BE2C (cell line): ENCODE measurements around the gene OR1M1.

Experiments
- DNase-seq: peaks from one replicate; pipeline ENCODE4 v3.0.0-alpha.2; 2020
- H3K27me3 ChIP-seq: fragments of 250-450 bp; sonication (Bioruptor Pico); 2 replicates; pipeline ENCODE4 v1.5.1; 2020; ENCODE audit warnings: mild to moderate bottlenecking
- H3K36me3 ChIP-seq: fragments of 250-450 bp; sonication (Bioruptor Pico); 2 replicates; pipeline ENCODE4 v1.5.1; 2020; ENCODE audit warnings: mild to moderate bottlenecking
- H3K4me1 ChIP-seq: fragments of 250-450 bp; sonication (Bioruptor Pico); 2 replicates; pipeline ENCODE4 v1.5.1; 2020
- H3K4me3 ChIP-seq: 2 replicates; pipeline ENCODE4 v1.5.1; 2011; ENCODE audit warnings: low read depth, low read length
- H3K9me3 ChIP-seq: fragments of 250-450 bp; sonication (Bioruptor Pico); 2 replicates; pipeline ENCODE4 v1.5.1; 2020
- CTCF ChIP-seq: IDR thresholded peaks from 2 replicates; pipeline ENCODE4 v1.5.1; 2012; ENCODE audit warnings: mild to moderate bottlenecking, low read depth, low read length

The OR1M1 gene

GRCh38 chr19:9109959-9110358 is 23.1 kb downstream of the OR1M1 start:
- H3K9me3 ChIP-seq: no peaks in the 10 kb centered on the region
- H3K4me1 ChIP-seq: no peaks in the 10 kb centered on the region
- TF ChIP-seq CTCF: no peak
- no peak overlapping the region for H3K4me3 ChIP-seq
- H3K36me3 ChIP-seq: no peaks in the 10 kb centered on the region
- no peak for DNase-seq
- H3K27me3 ChIP-seq: peaks cover 2% of the 10 kb centered on the region

GRCh38 chr19:9115307-9115813 is 28.5 kb downstream of the OR1M1 start, which contains the start of gene OR7G1:
Gene OR7G1, minus strand, starts transcription at chr19:9115763. Its CDS starts 0 bp downstream, at chr19:9115763.
- no peak for TF ChIP-seq CTCF
- no peaks in the 10 kb centered on the region for H3K4me1 ChIP-seq
- H3K4me3 ChIP-seq: no peak within 1 kb of the TSS
- H3K27me3 ChIP-seq: peaks cover 4% of the 10 kb centered on the region
- no peak for DNase-seq
- no peaks in the 10 kb centered on the region for H3K9me3 ChIP-seq
- H3K36me3 ChIP-seq: no peaks in the 10 kb centered on the region

GRCh38 chr19:9116547-9116946 is 29.7 kb downstream of the OR1M1 start:
- H3K36me3 ChIP-seq: no peaks in the 10 kb centered on the region
- no peaks in the 10 kb centered on the region for H3K9me3 ChIP-seq
- H3K4me1 ChIP-seq: no peaks in the 10 kb centered on the region
- no peak for TF ChIP-seq CTCF
- H3K27me3 ChIP-seq: peaks cover 4% of the 10 kb centered on the region
- no peak for DNase-seq
- H3K4me3 ChIP-seq: no peak overlapping the region

GRCh38 chr19:9126900-9127405 is 40.1 kb downstream of the OR1M1 start, which contains the start of gene OR7G3:
Gene OR7G3, minus strand, starts transcription at chr19:9126950. Its CDS starts 0 bp downstream, at chr19:9126950.
- no peak for DNase-seq
- Histone ChIP-seq H3K27me3 (peaks cover 6% of the 10 kb centered on the region), H3K4me3 (no peak within 1 kb of the TSS), H3K9me3 (no peaks in the 10 kb centered on the region), H3K4me1 (no peaks in the 10 kb centered on the region), H3K36me3 (no peaks in the 10 kb centered on the region)
- TF ChIP-seq CTCF: no peak

- no peak for TF ChIP-seq CTCF
- Histone ChIP-seq H3K9me3 (no peaks in the 10 kb centered on the region), H3K4me3 (no peak overlapping the region), H3K27me3 (peaks cover 6% of the 10 kb centered on the region), H3K36me3 (no peaks in the 10 kb centered on the region), H3K4me1 (no peaks in the 10 kb centered on the region)
- DNase-seq: no peak
These were observed 41.3 kb downstream of the OR1M1 start for GRCh38 chr19:9128171-9128570.

GRCh38 chr19:9130965-9131364 is 44.1 kb downstream of the OR1M1 start:
- Histone ChIP-seq H3K4me1 (no peaks in the 10 kb centered on the region), H3K4me3 (no peak overlapping the region), H3K27me3 (peaks cover 9% of the 10 kb centered on the region), H3K36me3 (no peaks in the 10 kb centered on the region), H3K9me3 (no peaks in the 10 kb centered on the region)
- no peak for DNase-seq
- no peak for TF ChIP-seq CTCF
